BJ (cell line): ENCODE results near the gene FER1L5. TPM values are rescaled to one million over a fixed set of nuclear protein-coding genes. Genes with fewer than 3 reads are reported as not detected.

Experiments used
- CTCF ChIA-PET: fragments of 350-600 bp; formaldehyde crosslinking; extraction: SDS; loops from one replicate; lab custom pipeline; 2021; ENCODE audit warnings: antibody characterized with exemption, inconsistent platforms; lab: Yijun Ruan, JAX
- POLR2A ChIA-PET: fragments of 300-600 bp; sonication (Branson Sonifier 250); formaldehyde crosslinking; extraction: SDS; loops from one replicate; lab custom pipeline; 2021; ENCODE audit warnings: antibody characterized with exemption; lab: Charles Lee
- DNase-seq: peaks from one replicate; pipeline ENCODE4 v3.0.0-alpha.2; 2011; ENCODE audit warnings: low read depth
- H3K27me3 ChIP-seq: 2 replicates; pipeline ENCODE4 v1.6.0; 2011; ENCODE audit warnings: low read length; ENCODE audit not compliant: control insufficient read depth, insufficient read depth
- H3K36me3 ChIP-seq: 2 replicates; pipeline ENCODE4 v1.5.1; 2011; ENCODE audit warnings: low read length; ENCODE audit not compliant: control insufficient read depth, insufficient read depth
- H3K4me3 ChIP-seq: 2 replicates; pipeline ENCODE4 v1.5.1; 2011; ENCODE audit warnings: low read depth, mild to moderate bottlenecking, control low read depth, low read length
- polyA plus RNA-seq: library from polyadenylated mRNA; depleted of rRNA; stranded (reverse); fragments of >200 nt; gene quantifications from 2 replicates; pipeline ENCODE4 v1.2.3, GENCODE V29; 2011
- TF ChIP-seq, protein P1 (sequence below): IDR thresholded peaks from 2 replicates; pipeline ENCODE4 v1.5.1; 2011; ENCODE audit warnings: low read depth, mild to moderate bottlenecking, control low read depth, inconsistent platforms, low read length, moderate library complexity; ENCODE audit not compliant: insufficient read depth

The FER1L5 gene
- polyA plus RNA-seq, 1 experiment: 0.07 TPM

DNA sequence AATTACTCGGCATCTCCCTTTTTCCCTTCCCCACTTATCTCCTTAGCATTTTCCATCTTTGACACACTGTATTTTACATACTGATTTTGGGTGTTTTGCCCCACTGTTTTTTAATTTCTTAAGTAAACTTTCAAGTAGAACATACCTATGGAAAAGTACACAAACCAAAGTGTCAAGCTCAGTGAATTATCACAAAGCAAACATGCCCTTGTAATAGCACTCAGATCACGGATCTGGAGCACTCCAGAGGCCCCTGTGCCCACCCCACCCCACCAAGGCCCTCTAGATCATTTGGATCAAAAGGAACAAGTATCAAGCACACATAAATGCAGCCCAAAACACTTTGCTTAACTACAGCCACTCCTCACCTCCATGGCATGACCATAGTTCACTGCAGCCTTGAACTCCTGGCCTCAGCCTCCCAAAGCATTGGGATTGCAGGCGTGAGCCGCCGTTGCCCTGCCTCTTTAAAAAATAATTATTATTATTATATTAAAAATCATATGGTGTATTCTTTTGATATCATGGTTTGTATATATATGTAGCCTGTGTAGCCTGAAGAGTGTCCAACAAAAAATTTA lies 38.1 kb downstream of the FER1L5 start:
- peaks cover 6% of the 10 kb centered on the region for H3K27me3 ChIP-seq
- H3K4me3 ChIP-seq: no peak overlapping the region
- CTCF ChIA-PET: interaction anchor here (0.6 kb wide), 1 partner anchor 195 kb away, joined by 3 read pairs; no protein-coding TSS in a partner anchor
- DNase-seq: no peak
- POLR2A ChIA-PET: no interaction called here
- TF ChIP-seq, protein P1, sequence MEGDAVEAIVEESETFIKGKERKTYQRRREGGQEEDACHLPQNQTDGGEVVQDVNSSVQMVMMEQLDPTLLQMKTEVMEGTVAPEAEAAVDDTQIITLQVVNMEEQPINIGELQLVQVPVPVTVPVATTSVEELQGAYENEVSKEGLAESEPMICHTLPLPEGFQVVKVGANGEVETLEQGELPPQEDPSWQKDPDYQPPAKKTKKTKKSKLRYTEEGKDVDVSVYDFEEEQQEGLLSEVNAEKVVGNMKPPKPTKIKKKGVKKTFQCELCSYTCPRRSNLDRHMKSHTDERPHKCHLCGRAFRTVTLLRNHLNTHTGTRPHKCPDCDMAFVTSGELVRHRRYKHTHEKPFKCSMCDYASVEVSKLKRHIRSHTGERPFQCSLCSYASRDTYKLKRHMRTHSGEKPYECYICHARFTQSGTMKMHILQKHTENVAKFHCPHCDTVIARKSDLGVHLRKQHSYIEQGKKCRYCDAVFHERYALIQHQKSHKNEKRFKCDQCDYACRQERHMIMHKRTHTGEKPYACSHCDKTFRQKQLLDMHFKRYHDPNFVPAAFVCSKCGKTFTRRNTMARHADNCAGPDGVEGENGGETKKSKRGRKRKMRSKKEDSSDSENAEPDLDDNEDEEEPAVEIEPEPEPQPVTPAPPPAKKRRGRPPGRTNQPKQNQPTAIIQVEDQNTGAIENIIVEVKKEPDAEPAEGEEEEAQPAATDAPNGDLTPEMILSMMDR: no peak
- H3K36me3 ChIP-seq: no peaks in the 10 kb centered on the region

DNA sequence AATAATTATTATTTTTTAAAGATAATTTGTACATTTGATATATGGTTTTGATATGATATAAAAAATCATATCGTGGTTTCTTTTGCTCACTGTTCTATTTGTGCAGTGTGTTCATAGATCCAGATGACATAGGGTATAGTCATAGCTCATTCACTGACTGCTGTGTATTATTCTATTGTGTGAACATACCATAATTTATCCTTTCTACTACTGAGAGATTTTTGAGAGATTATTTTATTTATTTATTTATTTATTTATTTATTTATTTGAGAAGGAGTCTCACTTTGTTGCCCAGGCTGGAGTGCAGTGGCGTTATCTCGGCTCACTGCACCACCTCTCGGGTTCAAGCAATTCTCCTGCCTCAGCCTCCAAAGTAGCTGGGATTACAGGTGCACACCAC lies 39.0 kb downstream of the FER1L5 start:
- ChIA-PET POLR2A (no interaction called here), CTCF (no interaction called here)
- H3K27me3 ChIP-seq: peaks cover 6% of the 10 kb centered on the region
- H3K36me3 ChIP-seq: no peaks in the 10 kb centered on the region
- TF ChIP-seq, protein P1: no peak
- no peak overlapping the region for H3K4me3 ChIP-seq
- DNase-seq: no peak

DNA sequence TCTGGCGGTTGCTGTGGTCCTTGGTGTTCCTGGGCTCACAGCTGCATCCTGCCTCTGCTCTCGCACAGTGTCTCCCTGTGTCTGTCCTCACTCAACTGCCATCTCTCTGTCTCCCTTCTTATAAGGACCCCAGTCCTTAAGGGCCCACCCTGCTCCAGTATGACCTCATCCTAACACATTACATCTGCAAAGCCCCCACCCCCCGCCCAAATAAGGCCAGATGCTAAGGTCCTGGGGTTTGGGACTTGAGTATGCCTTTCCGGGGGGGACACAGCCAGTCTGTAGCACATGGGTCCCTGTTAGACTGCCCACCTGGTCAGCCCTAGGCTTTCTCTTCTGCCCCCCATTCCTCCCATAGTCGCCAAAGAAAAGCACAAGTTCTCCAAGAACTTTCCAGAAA lies 40.7 kb downstream of the FER1L5 start:
- CTCF ChIA-PET: interaction anchor here (0.7 to 1.0 kb wide), 2 partner anchors 9 to 129 kb away, joined by 3 to 6 read pairs; no protein-coding TSS in a partner anchor
- no peak for DNase-seq
- Histone ChIP-seq H3K4me3 (no peak overlapping the region), H3K27me3 (peaks cover 6% of the 10 kb centered on the region), H3K36me3 (no peaks in the 10 kb centered on the region)
- TF ChIP-seq, protein P1: no peak
- POLR2A ChIA-PET: no interaction called here

DNA sequence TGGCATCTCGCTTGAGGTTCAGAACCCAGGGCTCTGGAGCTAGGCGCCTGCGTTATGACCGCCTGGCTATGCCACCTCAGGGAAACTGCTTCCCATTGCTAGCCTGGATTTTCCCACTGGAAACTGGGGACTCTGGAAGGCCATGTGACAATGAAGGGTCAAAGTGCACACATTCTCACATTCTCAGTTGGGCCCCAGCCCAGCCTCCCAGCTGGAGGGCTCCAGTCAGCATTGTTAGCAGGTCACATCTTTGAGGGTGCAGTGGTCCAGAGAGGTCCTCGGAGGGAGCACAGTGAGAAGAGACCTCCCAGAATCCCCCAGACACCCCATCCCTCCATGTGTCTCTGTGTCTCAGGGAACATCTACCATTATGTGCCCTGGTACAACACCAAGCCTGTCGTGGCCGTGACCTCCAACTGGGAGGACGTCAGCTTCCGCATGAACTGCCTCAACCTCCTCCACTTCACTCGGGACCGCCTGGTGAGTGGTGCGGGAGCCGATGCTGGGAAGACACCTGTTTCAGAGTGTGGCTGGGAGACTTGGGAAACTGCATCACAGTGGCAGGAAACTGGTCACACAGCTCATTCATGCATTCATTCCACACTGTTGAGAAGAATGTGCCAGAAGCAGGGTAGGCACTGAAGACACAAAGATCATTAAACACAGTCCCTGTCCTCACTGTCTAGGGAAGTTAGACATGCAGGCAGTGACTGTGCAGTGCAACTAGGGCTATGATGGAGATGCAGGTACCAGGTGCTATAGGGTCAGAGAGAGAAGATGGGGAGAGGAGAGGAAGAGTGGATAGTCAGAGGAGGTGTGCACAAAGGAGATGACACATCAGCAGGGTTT lies 41.6 kb downstream of the FER1L5 start:
- TF ChIP-seq, protein P1: no peak
- Histone ChIP-seq H3K4me3 (no peak overlapping the region), H3K36me3 (no peaks in the 10 kb centered on the region), H3K27me3 (peaks cover 6% of the 10 kb centered on the region)
- ChIA-PET CTCF (interaction anchor here (0.7 to 1.0 kb wide), 2 partner anchors 10 to 130 kb away, joined by 3 to 6 read pairs; no protein-coding TSS in a partner anchor), POLR2A (no interaction called here)
- no peak for DNase-seq

DNA sequence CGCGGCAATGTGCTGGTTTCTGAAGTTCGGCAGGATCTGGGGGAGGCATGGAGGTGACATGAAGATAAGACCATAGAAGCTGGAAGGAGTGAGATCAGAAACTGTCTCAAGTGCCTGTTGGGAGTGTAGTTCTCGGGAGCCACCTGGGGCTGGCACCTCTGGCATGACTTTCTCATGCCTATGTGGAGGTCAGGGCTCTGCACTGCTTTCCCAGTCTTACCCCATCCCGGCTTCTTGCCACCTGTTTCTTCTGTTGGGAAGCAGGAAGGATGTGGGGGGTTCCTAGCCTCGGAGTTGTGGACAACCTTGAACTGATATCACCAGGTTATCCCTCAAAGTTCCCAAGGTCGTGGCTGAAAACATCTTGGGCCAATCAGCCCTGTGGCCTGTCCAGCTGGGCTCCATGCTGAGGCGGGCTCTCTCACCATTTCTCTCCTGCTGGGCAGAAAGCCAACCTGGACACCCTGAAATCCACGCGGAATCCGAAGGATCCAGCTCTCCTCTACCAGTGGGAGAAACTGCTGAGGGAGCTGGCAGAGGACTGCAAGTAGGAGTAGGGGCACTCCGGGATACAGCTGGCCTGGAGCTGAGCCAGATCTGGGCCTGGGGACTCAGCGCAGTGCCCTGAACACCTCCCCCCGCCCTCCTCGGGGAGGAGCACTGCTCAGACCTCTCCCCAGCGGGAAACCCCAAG lies 42.5 kb downstream of the FER1L5 start:
- ChIA-PET POLR2A (no interaction called here), CTCF (no interaction called here)
- H3K4me3 ChIP-seq: no peak overlapping the region
- DNase-seq: no peak
- peaks cover 4% of the 10 kb centered on the region for H3K27me3 ChIP-seq
- TF ChIP-seq, protein P1: no peak
- no peaks in the 10 kb centered on the region for H3K36me3 ChIP-seq
